Measurements from ENCODE around the gene PLEKHM3.
"Not testable (repeated sequence)": the region's sequence is repeated elsewhere in the genome, so short reads cannot be mapped to it uniquely, and the experiment has no call there.

The PLEKHM3 gene

DNA sequence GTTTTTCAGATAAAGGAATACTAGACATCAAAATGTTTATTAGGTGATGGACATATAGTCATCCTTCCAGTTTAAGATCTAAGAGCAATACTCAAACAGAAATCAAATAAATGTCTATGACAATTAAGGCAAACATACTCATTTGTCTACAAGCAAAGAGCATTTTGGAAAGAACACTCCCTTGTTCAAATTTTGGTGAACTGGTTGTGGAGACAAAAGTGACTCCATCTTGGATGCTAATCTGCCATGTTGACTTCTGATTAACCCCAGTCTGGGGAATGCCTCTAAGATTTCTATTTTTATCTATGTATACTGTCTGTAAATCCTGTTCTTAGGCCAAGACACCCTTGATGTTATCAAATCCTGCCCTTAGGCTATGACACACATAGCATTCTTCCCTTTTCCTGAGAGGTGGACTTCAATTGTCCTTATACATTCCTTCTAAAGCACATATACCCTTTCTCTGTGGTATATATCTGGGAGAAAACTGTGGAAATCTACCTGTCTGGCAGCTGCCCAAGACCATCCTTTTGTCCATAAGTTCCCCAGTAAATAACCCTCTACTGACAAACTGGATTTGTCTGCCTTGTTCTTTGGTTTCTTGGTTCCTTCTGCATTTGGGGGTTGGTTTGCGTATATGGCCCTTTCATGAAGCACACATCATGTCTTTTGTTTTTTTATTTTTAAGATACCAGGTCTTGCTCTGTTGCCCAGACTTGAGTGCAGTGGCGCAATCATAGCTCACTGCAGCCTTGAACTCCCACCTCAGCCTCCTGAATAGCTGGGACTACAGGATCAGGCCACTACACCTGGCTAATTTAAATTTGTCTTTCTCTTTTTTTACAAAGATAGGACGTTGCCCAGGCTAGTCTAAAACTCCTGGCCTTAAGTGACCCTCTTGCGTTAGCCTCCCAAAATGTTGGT, 12.5 kb upstream of the PLEKHM3 start:
- DNase-seq = no peak

DNA sequence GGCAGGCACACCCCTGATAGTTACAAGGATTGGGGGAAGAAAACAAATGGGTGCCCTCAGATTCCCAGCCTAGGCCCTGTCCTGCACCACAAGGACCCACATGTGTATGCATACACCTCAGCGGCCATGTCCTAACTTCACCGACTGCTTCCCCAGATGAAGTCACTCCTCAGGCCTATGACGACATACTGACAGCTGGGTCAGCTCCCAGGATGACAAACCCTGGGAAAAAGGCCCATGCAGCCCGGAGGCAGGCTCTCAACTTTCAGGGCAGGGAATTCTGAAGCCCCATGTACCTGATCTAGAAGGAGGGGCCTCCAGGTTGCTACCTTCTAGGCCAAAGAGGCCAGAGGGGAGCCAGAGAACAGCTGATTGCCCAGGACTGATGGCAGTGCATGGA, 11.0 kb upstream of the PLEKHM3 start:
- peak; percentile 39 for DNase-seq

DNA sequence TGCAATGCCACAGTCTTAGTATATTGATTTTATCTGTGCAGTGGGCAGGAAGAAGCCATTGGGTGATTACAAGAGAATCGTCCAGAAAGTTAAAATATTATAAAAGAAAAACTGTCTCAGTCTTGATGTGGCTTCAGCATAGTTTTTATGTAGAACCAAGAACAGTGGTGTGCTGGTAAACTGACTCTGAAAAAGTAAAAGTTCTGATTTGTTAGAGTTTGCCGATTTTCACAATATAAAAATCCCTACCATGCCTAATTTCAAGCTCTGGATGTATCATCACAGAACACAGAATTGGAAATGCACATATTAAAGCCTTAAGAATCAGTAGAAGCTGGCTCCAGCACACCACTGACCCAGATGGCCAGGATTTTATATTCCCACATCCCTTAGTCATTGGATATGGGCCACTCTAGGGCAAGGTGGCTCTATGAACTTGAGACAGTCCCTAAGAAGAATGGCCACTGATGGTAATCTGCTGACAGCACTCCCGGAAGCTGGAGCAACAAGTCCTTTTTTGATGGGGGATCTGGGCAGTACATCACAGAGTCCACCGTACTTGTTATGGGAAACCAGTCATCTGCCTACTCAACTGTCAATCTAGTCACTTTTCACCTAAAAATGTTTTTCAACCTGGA, 9.3 kb upstream of the PLEKHM3 start:
- DNase-seq = no peak

DNA sequence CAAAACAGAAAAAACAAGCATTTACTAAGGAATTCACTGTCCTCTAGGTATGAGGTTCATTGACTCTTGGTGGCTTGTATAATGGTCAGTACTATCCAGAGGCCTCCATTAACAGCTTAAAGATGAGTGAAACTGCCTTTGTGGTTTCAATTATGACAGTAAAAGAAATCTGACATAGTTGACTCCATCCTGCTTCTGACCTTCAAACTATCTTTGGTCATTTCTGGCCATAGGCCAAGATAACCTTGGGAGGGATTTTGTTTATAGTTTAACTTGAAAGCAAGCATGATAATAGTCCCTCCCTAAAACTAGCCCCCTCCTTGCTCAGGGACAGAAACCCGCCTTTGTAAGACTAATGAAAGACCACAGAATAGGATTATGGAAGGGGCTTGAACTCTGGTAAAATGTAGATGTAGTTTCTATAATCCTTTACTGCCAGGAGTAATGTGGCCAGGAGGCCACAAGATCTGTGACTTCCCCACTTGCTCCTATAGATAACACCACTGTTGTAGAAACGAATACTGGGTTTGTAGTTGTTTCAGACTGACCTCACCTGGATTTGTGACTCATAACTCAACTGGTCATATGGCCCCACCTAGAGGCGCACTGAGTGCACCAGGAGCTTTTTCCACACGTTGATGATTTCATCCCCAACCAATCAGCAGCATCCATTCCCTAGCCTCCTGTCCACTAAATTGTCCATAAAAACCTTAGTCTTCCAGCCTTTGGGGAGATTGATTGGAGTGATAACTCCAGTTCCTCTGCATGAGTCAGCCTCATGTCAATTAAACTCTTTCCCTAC, 8.6 kb upstream of the PLEKHM3 start:
- DNase-seq = no peak

- DNase-seq = peak; percentile 66
Observed at GRCh38 chr2:208031608-208032019, 6.3 kb upstream of the PLEKHM3 start.

DNA sequence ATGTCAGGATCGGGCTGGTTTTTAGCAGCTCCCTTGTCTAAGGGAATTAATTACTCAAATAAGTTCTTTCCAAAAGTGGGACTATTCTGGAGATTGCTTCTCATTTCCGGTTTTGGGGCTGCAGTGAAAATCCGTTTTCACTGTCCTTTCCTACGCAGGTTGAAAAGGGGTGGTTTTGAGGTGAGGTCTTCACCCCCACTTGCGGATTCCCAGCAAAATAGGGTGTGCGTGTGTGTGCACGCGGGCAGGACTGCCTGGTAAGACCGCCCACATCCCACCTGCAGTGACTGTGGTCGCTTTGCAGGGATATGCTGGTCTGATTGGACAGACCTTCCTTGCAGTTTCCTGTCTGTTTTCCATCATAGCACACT, 472 bp upstream of the PLEKHM3 start:
- no peak for DNase-seq

GRCh38 chr2:208024091-208024490, 1.2 kb downstream of the PLEKHM3 start:
- peak; percentile 79 for DNase-seq

- no peak for DNase-seq
Observed at GRCh38 chr2:208020253-208020652, 5.1 kb downstream of the PLEKHM3 start.

DNA sequence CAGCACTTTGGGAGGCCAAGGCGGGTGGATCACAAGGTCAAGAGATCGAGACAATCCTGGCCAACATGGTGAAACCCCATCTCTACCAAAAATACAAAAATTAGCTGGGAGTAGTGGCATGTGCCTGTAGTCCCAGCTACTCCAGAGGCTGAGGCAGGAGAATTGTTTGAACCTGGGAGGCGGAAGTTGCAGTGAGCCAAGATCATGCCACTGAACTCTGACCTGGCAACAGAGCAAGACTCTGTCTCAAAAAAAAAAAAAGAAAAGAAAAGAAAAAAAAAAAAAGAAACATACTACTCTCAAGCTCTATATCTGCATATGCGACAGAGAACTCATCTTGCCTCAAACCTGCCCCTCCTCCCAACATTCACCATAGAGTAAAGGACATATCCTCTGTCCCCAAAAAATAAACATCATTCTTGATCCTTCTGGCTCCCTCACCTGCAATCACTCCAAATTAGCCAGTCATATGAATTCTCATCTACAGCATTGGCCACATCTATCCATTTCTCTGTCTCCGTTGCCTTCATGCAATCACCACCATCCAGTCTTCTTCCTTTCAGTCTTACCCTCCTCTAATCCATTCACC, 7.1 kb downstream of the PLEKHM3 start:
- not testable (repeated sequence) for DNase-seq

- DNase-seq = peak; percentile 97
Observed at GRCh38 chr2:208017721-208018120, 7.6 kb downstream of the PLEKHM3 start.

- peak; percentile 34 for DNase-seq
Observed at GRCh38 chr2:208015475-208015874, 9.9 kb downstream of the PLEKHM3 start.

DNA sequence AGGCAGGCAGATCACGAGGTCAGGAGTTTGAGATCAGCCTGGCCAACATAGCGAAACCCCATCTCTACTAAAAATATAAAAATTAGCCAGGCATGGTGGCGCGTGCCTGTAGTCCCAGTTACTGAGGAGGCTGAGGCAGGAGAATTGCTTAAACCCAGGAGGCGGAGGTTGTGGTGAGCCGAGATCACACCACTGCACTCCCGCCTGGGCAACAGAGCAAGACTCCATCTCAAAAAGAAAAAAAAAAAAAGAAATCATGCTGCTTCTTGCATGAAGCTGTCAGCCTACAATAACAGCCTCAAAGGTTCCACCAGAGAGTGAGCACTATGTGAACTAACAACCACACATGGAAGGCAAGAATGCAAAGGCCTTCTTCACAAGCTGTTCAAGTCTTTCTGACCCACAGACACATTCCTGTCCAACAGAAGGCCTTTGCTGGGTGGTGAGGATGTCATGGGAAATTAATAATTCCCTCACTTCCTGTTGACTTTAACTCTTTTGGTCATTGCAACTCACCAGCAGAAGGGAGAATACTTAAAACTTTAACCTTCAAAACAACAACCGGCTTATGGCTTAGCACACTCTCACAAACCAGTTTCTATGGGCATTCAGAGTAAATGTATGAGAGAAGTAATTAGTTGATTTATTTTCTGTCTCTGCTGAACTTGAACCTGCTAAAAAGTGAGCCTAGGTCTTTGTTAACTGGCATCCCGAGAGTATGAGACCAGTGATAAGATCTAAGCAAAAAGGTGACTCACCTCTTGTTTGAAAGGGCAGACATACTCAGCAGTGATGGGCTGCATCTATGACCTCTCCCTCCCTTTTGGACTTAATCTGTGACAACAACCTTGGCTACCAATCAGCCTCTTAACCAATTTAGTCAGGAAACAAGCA, 11.8 kb downstream of the PLEKHM3 start:
- no peak for DNase-seq

GRCh38 chr2:208012449-208012848, 12.9 kb downstream of the PLEKHM3 start:
- peak; percentile 74 for DNase-seq

- DNase-seq = peak; percentile 57
Observed at GRCh38 chr2:208010506-208010905, 14.8 kb downstream of the PLEKHM3 start.

- DNase-seq = peak; percentile 74
Observed at GRCh38 chr2:208006833-208007232, 18.5 kb downstream of the PLEKHM3 start.

GRCh38 chr2:208006337-208006736, 19.0 kb downstream of the PLEKHM3 start:
- no peak for DNase-seq

DNA sequence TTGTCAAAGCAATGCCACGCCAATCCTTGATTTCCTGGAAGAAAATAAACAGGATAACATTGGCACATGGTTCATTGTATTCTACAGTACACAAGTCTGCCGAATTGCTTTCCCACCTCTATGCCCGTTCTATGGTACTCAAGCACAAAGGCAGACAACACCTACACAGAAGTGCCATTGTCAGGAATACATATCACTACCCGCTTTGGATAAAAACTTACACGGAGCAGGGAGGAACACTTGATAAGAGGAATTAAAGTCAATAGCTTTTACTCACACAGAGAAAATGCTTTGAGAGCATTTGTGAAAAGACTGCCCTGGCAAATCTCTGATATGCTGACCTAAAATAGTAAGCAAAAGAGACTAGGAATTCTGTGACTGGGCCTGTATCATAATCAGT, 23.4 kb downstream of the PLEKHM3 start:
- no peak for DNase-seq

GRCh38 chr2:208000701-208001395, 24.5 kb downstream of the PLEKHM3 start:
- DNase-seq = no peak

DNA sequence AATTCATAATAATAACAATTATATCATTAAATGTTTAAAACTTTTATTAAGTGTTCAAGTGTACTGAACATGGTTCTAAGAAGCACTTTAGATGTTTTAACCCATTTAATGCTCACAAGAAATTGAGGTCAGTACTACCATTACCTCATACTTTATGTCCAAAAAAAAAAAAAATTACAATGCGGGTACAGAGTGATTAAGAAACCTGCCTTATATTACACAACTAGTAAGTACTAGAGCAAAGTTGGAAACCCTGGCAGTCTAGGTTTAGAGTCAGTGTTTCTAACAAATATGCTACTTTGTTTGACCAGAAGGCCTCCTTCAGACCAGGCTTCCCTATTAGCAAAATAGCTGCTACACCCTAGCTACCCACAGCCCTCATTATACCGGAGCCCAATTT, 28.5 kb downstream of the PLEKHM3 start:
- DNase-seq = peak; percentile 70

DNA sequence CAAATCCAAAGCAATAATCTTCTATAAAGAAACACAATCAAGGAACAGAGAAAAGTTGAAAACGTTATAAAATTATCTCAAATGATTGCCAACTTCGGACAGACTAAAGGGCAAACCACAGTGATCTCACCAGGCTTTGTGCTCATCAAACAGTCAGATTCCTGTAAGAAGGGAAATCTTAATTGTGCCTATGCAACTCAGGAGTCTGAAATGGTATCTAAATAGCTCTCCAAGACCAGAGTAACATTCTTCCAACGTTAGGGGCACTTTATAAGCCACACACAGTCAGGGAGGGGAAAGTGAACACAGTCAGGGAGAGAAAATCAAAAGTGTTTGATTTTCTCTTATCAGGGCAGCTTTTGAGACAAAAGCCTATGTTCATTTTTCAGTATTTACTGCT, 29.4 kb downstream of the PLEKHM3 start:
- DNase-seq = peak; percentile 47

DNA sequence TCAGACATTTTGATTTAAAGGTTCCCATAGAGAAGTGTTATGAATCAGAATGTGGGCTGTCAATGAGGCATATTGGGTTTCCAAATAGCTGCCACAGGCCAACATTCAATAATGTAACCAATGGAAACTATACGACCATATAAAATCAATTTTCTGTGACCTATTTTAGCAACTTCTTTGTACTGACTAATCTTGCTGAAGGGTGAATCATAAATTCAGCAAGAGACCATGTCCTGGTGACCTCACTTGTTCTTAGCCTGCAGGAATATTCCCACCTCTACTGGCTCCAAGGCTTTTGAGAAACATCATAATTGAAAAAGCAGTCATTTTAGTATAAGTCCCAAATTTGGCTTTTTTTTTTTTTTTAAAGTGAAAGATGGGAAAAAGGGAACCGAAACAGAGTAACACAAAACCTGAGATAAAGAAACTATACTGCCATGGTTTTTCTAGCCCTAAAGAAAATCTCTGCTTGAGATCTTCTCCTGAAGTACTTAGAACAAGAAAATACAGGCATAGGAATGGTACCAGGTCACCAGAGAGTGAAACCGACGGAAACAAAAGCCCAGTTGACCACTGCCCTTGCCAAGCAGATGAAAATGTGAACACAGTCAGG, 32.1 kb downstream of the PLEKHM3 start:
- DNase-seq = no peak

Measured in inflammatory macrophage treated with lipopolysaccharide for 4 hours (primary cell).